HG03558 (cell line): Measurements from ENCODE around the gene ICAM3.
"Not testable (repeated sequence)": the region's sequence is repeated elsewhere in the genome, so short reads cannot be mapped to it uniquely, and the experiment has no call there.

Experiments used
- ATAC-seq: cut with Tn5 transposase; IDR thresholded peaks from one replicate; pipeline ENCODE4 v1.9.1; 2021; ENCODE audit warnings: moderate number of reproducible peaks; ENCODE audit not compliant: unreplicated experiment; ENCODE audit errors: extremely low read depth

The ICAM3 gene

DNA sequence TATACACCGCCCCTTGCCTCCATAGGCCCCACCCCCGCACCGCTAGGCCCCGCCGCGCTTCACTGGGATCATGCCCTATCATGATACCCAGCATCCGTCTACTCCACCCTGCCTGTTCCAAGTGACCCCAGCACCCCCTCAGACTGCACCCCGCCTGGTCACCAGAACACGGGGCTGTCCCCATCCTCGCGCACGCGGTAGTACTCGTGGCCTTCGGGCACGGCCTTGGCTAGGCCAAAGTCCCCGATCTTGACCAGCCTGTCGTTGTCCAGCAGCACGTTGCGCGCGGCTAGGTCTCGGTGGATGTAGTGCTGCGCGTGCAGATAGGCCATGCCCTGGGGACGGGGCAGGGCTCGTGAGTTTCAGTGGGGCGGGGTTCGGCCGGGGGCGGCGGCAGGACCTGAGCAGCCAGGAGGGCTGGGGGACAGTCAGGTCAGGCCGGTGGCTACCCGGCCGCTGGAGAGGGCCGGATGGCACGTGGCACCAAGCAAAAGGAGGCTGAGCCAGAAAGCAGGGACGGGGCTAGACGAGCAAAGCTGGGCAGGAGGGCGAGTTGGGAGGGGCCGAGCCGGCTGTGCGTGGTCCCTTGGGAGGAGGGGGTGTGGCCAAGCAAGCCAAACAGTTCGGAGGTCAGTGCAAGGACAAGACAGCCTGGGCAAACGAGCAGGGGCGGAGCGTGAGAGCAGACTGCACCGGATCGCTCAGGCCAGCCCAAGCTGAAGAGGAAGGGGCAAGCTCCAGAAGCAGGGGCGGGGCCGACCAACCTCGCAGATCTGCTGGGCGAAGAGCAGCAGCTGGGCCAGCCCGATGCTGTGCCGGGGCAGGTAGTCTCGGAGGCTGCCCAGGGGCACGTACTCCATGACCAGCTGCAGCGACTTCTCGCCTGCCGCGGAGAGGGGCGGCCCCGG, 13.6 kb upstream of the ICAM3 start:
- ATAC-seq, result no peak

DNA sequence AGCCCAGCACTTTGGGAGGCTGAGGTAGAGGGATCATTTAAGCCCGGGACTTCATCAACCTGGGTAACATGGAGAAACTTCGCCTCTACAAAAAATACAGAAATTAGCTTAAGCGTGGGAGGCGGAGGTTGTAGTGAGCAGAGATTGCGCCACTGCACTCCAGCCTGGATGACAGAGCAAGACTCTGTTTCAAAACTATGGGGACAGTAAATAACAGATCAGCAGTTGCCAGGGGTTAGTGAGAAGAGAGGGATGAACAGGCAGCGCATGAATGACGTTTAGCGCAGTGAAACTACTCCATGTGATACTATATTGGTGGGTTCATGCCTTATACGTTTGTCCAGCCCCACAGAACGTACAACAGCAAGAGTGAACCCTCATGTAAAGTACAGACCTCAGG, 7.1 kb upstream of the ICAM3 start:
- no peak for ATAC-seq

DNA sequence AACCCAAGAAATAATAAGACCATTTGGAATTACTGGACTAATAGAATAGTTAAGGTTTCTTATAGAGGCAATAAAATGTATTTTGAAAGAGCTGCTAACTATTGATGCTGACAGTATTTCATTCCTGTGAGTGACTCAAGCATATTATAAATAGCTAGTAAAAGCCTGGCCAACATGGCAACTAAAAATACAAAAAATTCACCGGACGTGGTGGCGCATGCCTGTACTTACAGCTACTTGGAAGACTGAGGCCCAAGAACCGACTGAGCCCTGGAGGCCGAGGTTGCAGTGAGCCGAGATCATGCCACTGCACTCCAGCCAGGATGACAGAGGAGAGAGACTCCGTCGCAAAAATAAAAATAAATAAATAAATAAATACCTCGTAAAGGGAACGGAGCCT, 5.4 kb upstream of the ICAM3 start:
- ATAC-seq, result no peak

DNA sequence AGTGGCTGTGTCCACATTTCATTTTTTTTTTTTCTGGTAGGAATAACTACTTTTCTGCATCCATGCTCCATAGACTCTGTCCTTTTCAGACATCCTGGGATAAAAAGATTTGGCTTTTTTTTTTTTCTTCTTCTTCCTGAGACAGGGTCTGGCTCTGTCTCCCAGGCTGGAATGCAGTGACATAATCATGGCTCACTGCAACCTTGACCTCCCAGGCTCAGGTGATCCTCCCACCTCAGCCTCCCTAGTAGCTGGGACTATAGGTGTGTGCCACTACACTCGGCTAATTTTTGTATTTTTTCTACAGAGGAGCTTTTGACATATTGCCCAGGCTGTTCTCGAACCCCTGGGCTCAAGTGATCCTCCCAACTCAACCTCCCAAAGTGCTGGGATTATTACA, 4.1 kb upstream of the ICAM3 start:
- ATAC-seq, result no peak

DNA sequence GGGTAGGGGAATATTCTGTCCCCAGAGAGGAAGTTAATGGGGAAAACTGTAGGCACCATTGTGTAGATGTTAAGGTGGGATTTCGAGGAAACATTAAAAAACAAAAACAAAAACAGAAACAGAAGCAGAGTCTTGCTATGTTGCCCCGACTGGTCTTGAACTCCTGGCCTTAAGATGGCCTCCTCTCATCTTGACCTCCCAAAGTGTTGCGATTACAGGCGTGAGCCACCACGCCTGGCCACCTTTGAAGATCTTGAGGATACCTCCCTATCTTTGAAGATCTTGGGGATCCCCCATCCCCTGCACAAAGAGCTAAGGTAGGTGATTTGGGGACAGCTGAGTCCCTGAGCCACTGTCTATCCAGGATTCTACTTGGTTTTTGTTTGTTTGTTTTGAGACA, 553 bp upstream of the ICAM3 start:
- no peak for ATAC-seq

DNA sequence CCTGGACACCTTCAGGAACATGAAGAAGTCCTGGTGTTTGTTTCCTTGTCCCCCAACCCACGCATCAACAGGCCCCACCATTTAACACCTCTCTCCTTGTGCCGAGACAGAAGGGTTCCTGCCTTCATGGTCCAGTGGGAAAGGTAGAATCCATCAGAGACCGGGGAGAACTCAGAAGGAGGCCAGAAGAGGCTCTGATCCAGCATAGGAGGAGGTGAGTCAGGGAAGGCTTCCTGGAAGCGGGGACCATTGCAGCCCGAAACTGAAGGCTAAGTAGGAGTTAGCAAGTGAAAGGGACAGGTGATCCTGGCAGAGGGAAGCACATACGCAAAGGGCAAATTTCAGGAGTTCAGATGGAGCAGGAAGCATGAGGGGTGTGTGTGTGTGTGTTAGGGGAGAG, 484 bp downstream of the ICAM3 start:
- ATAC-seq, result no peak

DNA sequence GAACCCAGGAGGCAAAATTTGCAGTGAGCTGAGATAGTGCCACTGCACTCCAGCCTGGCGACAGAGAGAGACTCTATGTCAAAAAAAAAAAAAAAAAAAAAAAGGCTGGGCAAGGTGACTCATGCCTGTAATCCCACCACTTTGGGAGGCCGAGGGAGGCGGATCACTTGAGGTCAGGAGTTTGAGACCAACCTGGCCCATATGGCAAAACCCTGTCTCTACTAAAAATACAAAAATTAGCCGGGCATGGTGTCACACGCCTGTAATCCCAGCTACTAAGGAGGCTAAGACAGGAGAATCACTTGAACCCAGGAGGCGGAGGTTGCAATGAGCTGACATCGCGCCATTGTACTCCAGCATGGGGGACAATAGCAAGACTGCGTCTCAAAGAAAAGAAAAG, 2.7 kb downstream of the ICAM3 start:
- not testable (repeated sequence) for ATAC-seq

DNA sequence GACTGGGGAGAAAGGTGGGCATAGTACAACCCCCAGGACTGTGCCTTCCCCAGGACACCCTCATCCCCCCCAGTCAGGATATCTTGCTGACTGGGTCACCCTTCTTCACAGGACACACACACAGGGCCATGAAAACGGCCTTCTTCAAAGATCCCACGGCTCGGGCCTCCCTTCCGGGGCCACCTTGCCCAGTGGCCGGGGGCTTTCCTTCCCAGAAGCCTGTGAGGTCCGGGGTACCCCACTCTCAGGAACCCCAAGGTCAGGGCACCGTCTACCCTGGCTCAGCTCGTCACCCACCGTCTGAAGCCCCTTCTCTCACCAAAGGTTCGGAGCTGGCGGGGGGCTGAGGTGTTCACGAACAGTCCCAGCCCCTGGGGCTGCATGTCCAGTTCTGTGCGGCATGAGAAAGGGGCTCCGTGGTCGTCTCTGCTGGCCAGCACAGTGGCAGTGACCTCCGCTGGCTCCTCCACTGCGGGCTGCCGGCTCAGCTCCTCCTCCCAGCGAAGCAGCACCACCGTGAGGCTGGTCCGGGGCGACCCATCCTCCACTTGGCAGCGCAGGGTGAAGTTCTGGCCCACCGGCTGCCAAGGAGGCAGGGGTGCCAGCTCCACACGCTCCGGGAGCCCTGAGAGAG, 4.0 kb downstream of the ICAM3 start:
- no peak for ATAC-seq

DNA sequence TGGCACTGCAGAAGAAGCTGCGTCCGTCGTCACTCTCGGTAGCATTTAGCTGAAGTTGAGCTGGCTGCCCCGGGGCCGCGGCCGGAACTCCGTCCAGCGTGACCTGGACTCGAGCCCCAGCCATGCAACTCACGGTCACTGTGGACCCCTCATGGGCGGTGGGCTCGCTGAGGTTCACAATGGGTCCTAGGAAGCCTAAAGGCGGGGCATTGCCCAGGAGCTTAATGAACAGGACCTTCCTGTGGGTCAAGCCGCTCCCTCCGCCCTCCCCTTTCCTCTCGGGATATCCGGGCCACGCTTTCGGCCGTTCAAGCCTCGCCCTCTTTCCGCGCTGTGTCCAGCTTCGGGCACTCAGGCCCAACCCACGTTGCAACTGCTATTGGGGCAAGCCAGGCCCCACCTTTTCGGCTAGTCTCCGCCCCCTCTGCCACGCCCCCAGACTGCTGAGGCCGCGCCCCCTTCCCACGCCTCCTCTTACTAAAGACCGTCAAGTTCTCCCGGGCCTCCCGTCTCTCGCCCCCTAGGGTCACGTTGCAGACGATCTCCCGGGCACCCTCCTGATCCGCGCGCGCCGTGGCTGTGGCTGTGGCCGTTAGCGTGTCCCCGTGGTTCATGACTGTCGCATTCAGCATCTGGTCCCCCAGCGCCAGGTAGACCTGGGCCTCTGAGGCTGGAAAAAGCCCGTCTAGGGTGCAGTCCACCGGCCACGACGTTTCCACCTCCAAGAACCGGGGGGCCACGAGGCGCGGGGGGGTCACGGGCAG, 4.7 kb downstream of the ICAM3 start:
- no peak for ATAC-seq

DNA sequence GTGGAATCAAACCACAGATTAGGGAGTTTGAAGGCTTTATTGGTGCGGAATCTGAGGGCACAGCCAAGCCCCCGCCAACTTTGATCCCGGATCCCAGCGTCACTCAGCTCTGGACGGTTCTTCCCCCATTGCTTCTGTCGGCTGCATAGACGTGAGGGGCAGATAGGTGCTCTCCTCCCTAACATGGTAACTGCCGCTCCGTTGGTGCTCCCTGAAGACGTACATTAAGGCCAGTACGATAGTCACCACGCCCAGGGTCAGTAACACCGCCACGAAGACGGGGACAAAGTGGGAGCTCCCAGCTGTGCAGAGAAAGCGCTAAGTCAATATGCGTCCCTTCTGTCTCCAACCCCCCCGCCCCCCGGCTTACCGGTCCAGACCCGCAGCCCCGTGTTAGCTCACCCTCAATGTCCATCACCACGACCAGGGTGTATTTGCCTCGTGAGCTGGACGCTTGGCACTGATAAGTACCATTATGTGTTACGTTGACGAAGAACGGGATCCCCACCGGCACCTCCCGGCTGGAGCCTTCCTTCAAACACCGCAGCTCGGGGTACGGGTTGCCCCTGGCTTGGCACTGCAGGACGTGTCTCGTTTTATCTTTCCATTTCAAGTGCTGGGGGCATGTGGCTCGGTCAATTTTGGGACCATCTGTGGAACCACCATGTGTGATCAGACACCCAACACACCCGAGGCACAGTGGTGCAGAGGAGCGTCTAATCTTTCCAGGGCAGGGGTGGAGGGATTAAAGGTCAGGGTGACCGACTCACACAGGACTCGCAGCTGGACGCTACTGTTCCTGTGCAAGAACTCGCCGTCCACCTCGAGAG, 5.5 kb downstream of the ICAM3 start:
- ATAC-seq, result no peak

DNA sequence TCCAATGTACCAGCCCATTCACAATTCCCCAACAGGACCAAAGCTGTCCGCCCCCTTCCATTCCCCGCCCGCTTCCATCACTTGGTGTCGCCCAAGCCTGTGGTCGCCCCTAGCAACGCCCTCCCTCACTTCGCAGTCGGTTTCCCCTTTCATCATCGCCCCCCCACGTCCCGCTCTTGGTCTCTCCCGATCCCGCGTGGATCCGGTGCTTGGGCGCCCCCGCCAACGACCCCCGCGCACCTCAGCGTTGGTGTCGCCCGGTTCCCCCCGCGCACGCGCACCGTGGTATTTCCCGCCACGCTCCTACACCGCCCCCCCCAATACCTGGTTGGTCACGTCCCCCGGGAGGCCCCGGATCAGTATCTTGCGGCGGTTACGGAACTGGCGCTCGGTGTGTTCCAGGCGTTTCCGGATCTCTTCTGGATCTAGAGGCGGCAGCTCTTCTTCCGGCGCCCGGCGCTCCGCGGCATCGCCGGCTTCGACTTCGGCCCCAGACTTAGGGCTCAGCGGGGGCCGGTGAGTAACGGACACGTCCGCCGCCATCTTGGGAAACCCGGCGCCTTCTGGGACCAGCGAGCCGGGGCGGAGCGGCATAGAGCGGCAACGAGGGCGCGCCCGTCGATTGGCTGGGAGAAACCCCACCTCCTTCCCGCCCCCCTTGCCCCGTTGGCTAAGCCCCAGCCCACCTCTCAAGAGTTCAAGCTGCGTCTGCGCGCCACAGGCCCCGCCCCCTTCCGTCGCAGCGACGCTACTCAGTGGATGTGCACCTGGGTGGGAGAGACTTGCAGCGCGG, 6.3 kb downstream of the ICAM3 start, which contains the start of gene RAVER1:
Gene RAVER1 (minus strand): TSS at position 565 of the 793 bp plus-strand sequence. CDS start 22 bp downstream, at position 543.
- peak; percentile 54 for ATAC-seq

DNA sequence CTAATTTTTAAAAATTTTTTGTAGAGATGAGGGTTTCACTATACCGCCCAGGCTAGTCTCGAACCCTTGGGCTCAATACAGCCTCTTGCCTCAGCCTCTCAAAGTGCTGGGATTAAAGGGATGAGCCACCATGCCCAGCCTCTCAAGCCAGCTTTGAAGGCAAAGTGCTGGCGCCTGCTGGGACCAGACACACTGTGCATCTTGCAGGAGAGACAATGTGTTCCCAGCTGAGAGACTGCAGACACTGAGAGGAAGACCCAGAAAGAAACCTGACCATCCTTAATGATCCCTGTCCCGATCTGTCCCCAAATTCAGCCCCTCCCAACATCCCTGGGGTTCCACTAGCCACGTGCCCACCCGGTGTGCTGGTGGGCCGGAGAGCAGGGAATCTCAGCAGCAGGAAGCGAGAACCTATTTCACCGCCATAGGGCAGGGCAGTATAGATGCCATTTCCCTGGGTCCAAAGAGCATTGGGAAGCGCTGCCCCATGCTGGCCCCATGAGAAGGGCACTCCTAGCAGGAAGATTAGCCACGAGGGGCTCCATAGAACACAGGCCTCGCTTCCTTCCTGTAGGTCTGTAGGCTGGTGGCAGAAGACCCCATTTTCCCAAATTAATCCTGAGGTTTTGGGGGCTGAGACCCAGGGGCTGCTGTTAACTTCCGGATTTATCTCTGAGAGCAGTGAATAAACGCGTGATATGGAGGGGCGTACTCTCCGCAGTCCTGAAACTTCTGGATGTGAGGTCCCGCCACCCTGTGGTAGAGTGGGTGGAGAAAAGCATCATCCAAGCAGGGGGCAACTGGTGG, 7.1 kb downstream of the ICAM3 start:
- ATAC-seq, result no peak

DNA sequence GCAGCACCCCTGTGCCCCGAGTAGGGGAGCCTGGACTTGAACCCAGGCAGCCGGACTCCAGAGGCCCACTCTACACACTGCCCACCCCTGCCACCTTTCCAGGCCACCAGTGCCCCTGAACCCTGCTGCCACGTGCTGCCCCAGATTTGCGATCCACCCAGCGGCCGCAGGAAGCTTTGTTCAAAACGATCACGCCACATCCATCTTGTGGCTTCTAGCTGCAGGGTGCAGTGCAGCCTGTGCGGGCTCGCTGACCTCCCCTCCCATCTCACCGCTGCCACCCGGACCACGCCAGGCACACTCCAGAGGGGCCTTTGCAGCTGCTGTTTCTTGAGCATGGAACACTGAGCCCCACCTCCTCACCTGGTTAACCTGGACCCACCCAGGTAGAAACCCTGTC, 9.9 kb downstream of the ICAM3 start:
- ATAC-seq, result no peak

DNA sequence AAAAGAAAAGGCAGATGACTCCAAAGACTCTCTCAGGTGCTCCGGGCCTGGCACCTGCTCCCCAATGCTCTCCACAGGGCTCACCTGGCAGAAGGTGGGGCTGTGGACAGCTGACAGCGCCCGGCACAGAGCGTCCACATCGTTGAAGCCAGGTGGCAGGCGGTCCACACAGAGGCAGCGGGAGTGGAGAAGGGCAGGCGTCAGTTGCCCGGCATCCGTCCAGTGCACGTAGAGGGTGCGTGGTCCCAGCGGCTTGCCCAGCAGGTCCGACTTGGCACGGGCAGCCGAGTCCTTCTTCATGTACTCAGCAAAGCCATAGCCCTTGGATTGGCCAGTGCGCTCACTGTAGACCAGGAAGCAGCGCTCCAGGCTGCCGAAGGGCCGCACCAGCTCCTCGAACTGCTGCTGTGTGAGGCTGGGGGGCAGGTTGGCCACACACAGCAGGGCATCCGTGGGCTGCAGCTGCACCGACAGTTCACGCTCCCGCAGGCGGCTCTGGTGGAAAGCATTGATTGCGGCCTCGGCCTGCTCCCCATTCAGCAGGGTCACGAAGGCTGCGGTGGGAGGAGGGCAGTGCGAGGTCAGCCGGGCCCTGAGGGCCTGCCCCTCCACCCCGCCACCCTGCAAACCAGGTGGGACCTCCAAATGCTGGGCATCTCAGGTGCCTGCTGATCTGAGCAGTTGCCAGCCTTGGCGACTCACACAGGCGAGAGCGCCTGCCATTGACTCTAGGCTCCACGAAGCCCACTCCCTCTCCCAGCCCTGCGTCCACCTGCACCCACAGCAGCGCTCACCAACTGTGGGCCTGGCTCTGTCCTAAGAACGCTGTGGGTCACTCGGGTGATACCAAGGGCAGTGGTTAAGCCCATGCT, 10.6 kb downstream of the ICAM3 start:
- ATAC-seq, result no peak

DNA sequence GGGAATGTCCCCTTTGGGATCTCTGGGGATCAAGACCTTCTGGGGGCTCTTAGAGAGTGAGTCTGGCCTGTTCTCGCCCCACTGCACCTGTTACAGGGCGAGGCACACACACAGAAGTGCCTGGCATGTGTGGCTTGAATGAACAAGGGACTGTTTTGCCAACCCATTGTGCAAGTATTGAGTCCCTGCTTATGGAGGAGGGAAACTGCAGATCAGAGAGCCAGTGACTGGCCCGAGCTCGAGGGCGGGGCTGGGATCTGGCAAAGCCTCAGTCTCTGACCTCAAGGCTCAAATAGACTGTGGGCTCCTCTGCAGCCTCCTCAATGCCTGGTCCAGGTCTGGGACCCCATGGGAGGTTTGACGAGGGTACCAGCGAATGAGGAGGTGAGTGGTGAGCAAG, 11.6 kb downstream of the ICAM3 start:
- ATAC-seq, result no peak

DNA sequence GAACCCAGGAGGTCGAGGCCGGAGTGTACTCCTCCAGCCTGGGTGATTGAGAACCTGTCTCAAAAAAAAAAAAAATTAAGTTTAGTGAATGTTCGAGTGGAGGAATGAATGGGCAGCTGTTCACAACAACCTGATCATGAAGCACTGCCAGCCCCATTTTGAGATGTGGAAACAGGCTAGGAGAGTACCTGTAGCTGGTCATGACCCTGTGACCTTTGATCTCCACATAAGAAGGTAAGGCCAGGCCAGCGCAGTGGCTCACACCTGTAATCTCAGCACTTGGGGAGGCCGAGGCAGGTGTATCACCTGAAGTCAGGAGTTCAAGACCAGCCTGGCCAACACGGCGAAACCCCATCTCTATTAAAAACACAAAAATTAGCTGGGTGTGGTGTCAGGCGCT, 13.7 kb downstream of the ICAM3 start:
- ATAC-seq, result no peak
